Vagina (tissue), 2 donors: ENCODE results near the gene ARPC5L. TPM values are rescaled to one million over a fixed set of nuclear protein-coding genes. Genes with fewer than 3 reads are reported as not detected.

ENCODE experiments used
- DNase-seq, 2 donors: peaks; one replicate each; pipeline ENCODE4 v3.0.0-alpha.2; 2017; ENCODE audit errors: extremely low spot score in 2 of 2
- H3K27ac ChIP-seq: fragments of 200-600 bp; sonication (generic); one replicate; pipeline ENCODE4 v1.5.1; 2019
- H3K27me3 ChIP-seq: fragments of 200-600 bp; sonication (generic); one replicate; pipeline ENCODE4 v1.5.1; 2019
- H3K36me3 ChIP-seq, 2 donors: fragments of 200-600 bp; sonication (generic); one replicate each; pipeline ENCODE4 v1.5.1; 2017 to 2019
- H3K4me1 ChIP-seq: fragments of 200-600 bp; sonication (generic); one replicate; pipeline ENCODE4 v1.5.1; 2019
- H3K4me3 ChIP-seq, 2 donors: fragments of 200-600 bp; sonication (generic); 1 replicate in 1 of 2; 2 replicates in 1 of 2; pipeline ENCODE4 v1.5.1; 2016 to 2019
- H3K9me3 ChIP-seq: fragments of 200-600 bp; sonication (generic); one replicate; pipeline ENCODE4 v1.5.1; 2019
- POLR2A ChIP-seq, 2 donors: fragments of 450-650 bp; IDR thresholded peaks; one replicate each; pipeline ENCODE4 v1.6.1; 2017; ENCODE audit warnings: antibody characterized with exemption in 2 of 2, mild to moderate bottlenecking in 2 of 2, moderate library complexity in 2 of 2
- POLR2AphosphoS5 ChIP-seq, 2 donors: sonication (generic); formaldehyde crosslinking; IDR thresholded peaks; one replicate each; pipeline ENCODE4 v1.9.0; 2017; ENCODE audit warnings: antibody characterized with exemption in 2 of 2, mild to moderate bottlenecking in 2 of 2, low read depth in 1 of 2; ENCODE audit not compliant: insufficient read depth in 1 of 2
- intact Hi-C: fragments of 100-400 bp; cut with DNase I; formaldehyde crosslinking; loops from one replicate; pipeline ENCODE4 v1.15.1; 2023
- total RNA-seq: library from RNA; depleted of rRNA; stranded (reverse); fragments of >200 nt; gene quantifications from one replicate; pipeline ENCODE4 v1.2.3, GENCODE V29; 2016
- TF ChIP-seq, protein P1 (sequence below), 3 experiments: fragments of 450-650 bp in 2 of 3; fragments of 200-600 bp in 1 of 3; sonication (generic) in 1 of 3; IDR thresholded peaks; one replicate each; pipeline ENCODE4 v1.5.1; 2017 to 2019; ENCODE audit warnings: antibody characterized with exemption in 3 of 3, mild to moderate bottlenecking in 2 of 3, moderate library complexity in 2 of 3

Gene ARPC5L
- total RNA-seq, 1 donor from 2014 or later = 28.5 TPM

DNA sequence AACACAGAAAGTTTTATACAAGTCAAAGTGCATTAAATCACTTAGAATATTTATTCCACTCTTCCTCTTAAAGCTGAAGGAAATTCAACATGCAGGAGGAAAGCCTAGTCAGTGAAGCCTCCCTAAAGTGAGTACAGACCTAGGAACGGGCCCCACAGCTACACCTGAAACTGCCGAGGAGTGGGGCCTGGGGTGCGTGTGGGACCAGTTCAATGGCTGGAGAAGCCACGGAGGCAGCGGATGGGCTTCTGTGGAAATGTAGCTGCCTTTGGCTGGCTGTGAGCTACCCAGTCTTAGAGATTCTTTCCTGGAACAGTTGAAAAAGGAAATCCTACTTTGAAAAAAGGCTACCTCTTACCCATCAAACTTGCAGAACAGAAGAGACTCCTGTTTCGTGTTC lies 16.6 kb downstream of the ARPC5L start:
- H3K9me3 ChIP-seq = no peaks in the 10 kb centered on the region
- peak overlapping the region; percentile 11 for H3K27ac ChIP-seq
- intact Hi-C loops = no loop called here
- DNase-seq = no peak
- H3K27me3 ChIP-seq = no peaks in the 10 kb centered on the region
- no peak overlapping the region for H3K4me3 ChIP-seq
- TF ChIP-seq POLR2A (IDR thresholded peaks at IDR 0.05) = no peak
- TF ChIP-seq, protein P1, sequence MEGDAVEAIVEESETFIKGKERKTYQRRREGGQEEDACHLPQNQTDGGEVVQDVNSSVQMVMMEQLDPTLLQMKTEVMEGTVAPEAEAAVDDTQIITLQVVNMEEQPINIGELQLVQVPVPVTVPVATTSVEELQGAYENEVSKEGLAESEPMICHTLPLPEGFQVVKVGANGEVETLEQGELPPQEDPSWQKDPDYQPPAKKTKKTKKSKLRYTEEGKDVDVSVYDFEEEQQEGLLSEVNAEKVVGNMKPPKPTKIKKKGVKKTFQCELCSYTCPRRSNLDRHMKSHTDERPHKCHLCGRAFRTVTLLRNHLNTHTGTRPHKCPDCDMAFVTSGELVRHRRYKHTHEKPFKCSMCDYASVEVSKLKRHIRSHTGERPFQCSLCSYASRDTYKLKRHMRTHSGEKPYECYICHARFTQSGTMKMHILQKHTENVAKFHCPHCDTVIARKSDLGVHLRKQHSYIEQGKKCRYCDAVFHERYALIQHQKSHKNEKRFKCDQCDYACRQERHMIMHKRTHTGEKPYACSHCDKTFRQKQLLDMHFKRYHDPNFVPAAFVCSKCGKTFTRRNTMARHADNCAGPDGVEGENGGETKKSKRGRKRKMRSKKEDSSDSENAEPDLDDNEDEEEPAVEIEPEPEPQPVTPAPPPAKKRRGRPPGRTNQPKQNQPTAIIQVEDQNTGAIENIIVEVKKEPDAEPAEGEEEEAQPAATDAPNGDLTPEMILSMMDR (IDR thresholded peaks at IDR 0.05) = no peak
- TF ChIP-seq POLR2AphosphoS5 (IDR thresholded peaks at IDR 0.05; ENCODE audit: insufficient read depth in 1 of 2, low read depth in 1 of 2) = no peak
- H3K36me3 ChIP-seq = peaks cover 0 to 60% of the 10 kb centered on the region in 2 donors
- peaks cover 9% of the 10 kb centered on the region for H3K4me1 ChIP-seq

DNA sequence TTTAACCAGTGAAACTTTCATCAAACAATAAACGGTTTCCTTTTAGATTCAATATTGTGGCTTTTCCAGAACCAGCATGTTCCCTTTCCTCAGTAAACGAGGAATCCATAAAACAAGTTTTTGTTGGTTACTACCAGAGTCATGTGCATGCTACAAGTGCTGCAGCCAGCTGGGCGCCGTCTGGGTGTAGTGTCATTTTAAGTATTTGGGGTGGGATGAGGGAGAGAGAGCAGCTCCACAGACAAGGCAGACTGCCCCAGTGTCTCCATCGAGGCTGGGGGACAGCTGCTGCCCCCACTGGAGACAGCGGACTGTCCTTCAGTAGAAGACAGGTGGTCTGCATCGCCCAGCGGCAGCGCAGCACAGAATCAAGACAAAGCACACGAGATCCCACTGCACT lies 17.3 kb downstream of the ARPC5L start:
- H3K4me3 ChIP-seq = no peak overlapping the region
- DNase-seq = no peak
- H3K27ac ChIP-seq = no peak overlapping the region
- H3K9me3 ChIP-seq = no peaks in the 10 kb centered on the region
- H3K4me1 ChIP-seq = peaks cover 2% of the 10 kb centered on the region
- intact Hi-C loops = no loop called here
- peaks cover 0 to 53% of the 10 kb centered on the region in 2 donors for H3K36me3 ChIP-seq
- TF ChIP-seq POLR2AphosphoS5 (IDR thresholded peaks at IDR 0.05; ENCODE audit: insufficient read depth in 1 of 2, low read depth in 1 of 2) = peak in 1 of 2 donors; percentile 31
- TF ChIP-seq, protein P1 (IDR thresholded peaks at IDR 0.05) = no peak
- no peak for TF ChIP-seq POLR2A (IDR thresholded peaks at IDR 0.05)
- no peaks in the 10 kb centered on the region for H3K27me3 ChIP-seq

DNA sequence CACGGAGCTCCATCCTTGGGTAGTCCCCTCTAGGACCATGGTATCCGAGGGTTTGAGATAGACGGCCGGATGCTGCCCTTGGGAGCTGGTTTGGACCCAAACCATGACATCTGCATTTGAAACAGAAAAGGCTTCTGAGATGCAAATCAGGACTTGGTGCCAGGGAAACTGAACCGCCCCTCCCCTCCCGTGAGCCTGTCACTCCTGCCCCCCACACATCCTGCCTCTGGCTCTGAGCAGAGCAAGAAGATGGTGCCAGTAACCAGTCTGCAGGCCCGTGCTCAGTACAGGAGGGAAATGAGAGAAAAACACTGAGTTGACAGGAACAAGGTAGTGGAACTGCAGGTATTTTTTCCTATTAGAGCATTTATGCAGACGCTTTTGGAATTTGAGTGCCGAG lies 18.6 kb downstream of the ARPC5L start:
- TF ChIP-seq POLR2A (IDR thresholded peaks at IDR 0.05) (no peak), POLR2AphosphoS5 (IDR thresholded peaks at IDR 0.05; ENCODE audit: insufficient read depth in 1 of 2, low read depth in 1 of 2) (no peak)
- TF ChIP-seq, protein P1 (IDR thresholded peaks at IDR 0.05) = no peak
- Histone ChIP-seq H3K9me3 (no peaks in the 10 kb centered on the region), H3K4me3 (no peak overlapping the region), H3K27me3 (no peaks in the 10 kb centered on the region), H3K27ac (no peak overlapping the region), H3K4me1 (no peaks in the 10 kb centered on the region), H3K36me3 (peaks cover 0 to 52% of the 10 kb centered on the region in 2 donors)
- no peak for DNase-seq
- intact Hi-C loops = no loop called here

DNA sequence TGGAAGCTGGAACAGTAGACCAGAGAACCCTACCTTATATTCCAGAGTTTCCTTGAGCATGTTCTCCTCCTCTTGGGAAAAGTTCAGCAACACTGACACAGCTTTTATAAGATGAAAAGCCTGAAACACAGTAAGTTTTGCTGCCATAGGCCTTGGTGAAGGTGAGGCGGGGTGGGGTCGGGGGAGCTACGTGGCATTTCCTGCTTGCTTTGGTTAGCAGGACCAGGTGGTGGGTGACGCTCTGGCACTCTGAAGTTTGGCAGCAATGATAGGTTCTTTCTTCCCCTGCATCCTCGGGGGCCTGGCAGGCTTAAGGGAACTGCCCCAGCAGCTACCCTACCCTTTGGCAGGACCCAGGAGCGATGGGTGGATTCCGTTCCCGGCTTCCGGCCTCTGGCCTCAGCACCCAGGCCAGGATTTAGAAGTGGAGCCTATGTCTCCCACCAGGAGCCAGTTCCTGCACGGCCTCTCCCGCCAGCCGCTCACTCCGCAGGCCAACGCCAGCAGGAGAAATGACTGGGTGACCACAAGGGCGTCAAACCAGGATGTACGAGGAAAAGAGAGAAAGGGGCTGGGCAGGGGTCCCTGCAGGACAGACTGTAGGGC lies 19.3 kb downstream of the ARPC5L start:
- no peaks in the 10 kb centered on the region for H3K4me1 ChIP-seq
- no peaks in the 10 kb centered on the region for H3K27me3 ChIP-seq
- TF ChIP-seq, protein P1 (IDR thresholded peaks at IDR 0.05) = no peak
- TF ChIP-seq POLR2AphosphoS5 (IDR thresholded peaks at IDR 0.05; ENCODE audit: insufficient read depth in 1 of 2, low read depth in 1 of 2) = no peak
- no peak overlapping the region for H3K4me3 ChIP-seq
- peaks cover 0 to 52% of the 10 kb centered on the region in 2 donors for H3K36me3 ChIP-seq
- DNase-seq = no peak
- intact Hi-C loops = no loop called here
- no peak overlapping the region for H3K27ac ChIP-seq
- no peaks in the 10 kb centered on the region for H3K9me3 ChIP-seq

DNA sequence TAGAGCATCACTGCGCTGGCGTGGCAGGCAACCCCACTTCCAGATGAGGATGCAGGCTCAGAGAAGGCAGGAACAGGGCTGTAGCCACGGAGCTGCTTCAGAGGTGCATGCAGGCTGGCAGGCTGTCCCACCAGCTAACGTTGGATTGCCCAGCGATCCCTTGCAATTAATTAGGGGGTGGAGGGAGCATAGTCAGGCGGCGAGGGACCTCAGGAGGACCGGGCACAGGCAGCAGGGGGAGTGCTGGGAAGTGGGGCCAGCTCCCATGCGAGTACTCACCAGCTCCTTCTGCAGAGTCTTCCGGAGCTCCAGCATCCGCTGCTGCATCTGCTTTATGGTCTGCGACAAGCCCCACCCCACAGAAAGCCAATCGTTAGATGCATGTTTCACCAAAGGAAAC lies 20.3 kb downstream of the ARPC5L start:
- TF ChIP-seq POLR2A (IDR thresholded peaks at IDR 0.05) = no peak
- no peak for TF ChIP-seq POLR2AphosphoS5 (IDR thresholded peaks at IDR 0.05; ENCODE audit: insufficient read depth in 1 of 2, low read depth in 1 of 2)
- TF ChIP-seq, protein P1 (IDR thresholded peaks at IDR 0.05) = no peak
- Histone ChIP-seq H3K4me3 (no peak overlapping the region), H3K4me1 (no peaks in the 10 kb centered on the region), H3K27ac (no peak overlapping the region), H3K9me3 (no peaks in the 10 kb centered on the region), H3K36me3 (peaks cover 0 to 56% of the 10 kb centered on the region in 2 donors), H3K27me3 (no peaks in the 10 kb centered on the region)
- DNase-seq = no peak
- intact Hi-C loops = no loop called here
